Astrocyte (in vitro differentiated cells and primary cell): Measurements from ENCODE around the gene MPP2. TPM values are rescaled to one million over a fixed set of nuclear protein-coding genes. Genes with fewer than 3 reads are reported as not detected.

Experiments
- DNase-seq: peaks from one replicate; pipeline ENCODE4 v3.0.0-alpha.2; 2010; ENCODE audit warnings: low read depth
- FAIRE-seq: peaks from 2 replicates; lab custom pipeline; 2011; peaks lifted over from hg19 to GRCh38; lab: Jason Lieb, UNC
- H2AFZ ChIP-seq: 2 replicates; pipeline ENCODE4 v1.6.0; 2012; ENCODE audit warnings: low read depth, low read length, inconsistent platforms
- H3K27ac ChIP-seq: 2 replicates; pipeline ENCODE4 v1.5.1; 2011; ENCODE audit warnings: low read depth, low read length, inconsistent platforms
- H3K27me3 ChIP-seq: 2 replicates; pipeline ENCODE4 v1.6.0; 2011; ENCODE audit warnings: low read length, inconsistent platforms; ENCODE audit not compliant: insufficient read depth
- H3K36me3 ChIP-seq: 2 replicates; pipeline ENCODE4 v1.5.1; 2011; ENCODE audit warnings: low read length, inconsistent platforms; ENCODE audit not compliant: insufficient read depth
- H3K4me1 ChIP-seq: 2 replicates; pipeline ENCODE4 v1.5.1; 2011; ENCODE audit warnings: low read length, inconsistent platforms; ENCODE audit not compliant: insufficient read depth
- H3K4me2 ChIP-seq: 2 replicates; pipeline ENCODE4 v1.6.0; 2012; ENCODE audit warnings: low read length, inconsistent platforms
- H3K4me3 ChIP-seq: 2 replicates; pipeline ENCODE4 v1.5.1; 2011; ENCODE audit warnings: low read depth, mild to moderate bottlenecking, low read length, inconsistent platforms; ENCODE audit not compliant: insufficient read depth
- H3K79me2 ChIP-seq: 2 replicates; pipeline ENCODE4 v1.6.0; 2012; ENCODE audit warnings: mild to moderate bottlenecking, low read length, inconsistent platforms; ENCODE audit not compliant: insufficient read depth
- H3K9ac ChIP-seq: 2 replicates; pipeline ENCODE4 v1.6.0; 2012; ENCODE audit warnings: mild to moderate bottlenecking, low read length, inconsistent platforms
- H3K9me3 ChIP-seq: 2 replicates; pipeline ENCODE4 v1.5.1; 2012; ENCODE audit warnings: low read depth, mild to moderate bottlenecking, low read length, inconsistent platforms; ENCODE audit not compliant: insufficient read depth
- H4K20me1 ChIP-seq: 2 replicates; pipeline ENCODE4 v1.6.0; 2012; ENCODE audit warnings: low read length, inconsistent platforms; ENCODE audit not compliant: insufficient read depth
- H3K27ac Mint-ChIP-seq: one replicate; pipeline ENCODE4 v1.8.0; 2021; ENCODE audit warnings: mild to moderate bottlenecking, mixed read lengths; ENCODE audit not compliant: unreplicated experiment
- H3K27me3 Mint-ChIP-seq: one replicate; pipeline ENCODE4 v1.8.0; 2021; ENCODE audit warnings: low read depth, mixed read lengths; ENCODE audit not compliant: unreplicated experiment
- H3K36me3 Mint-ChIP-seq: one replicate; pipeline ENCODE4 v1.8.0; 2021; ENCODE audit warnings: low read depth, mixed read lengths; ENCODE audit not compliant: unreplicated experiment
- H3K4me1 Mint-ChIP-seq: one replicate; pipeline ENCODE4 v1.8.0; 2021; ENCODE audit warnings: low read depth, mixed read lengths; ENCODE audit not compliant: unreplicated experiment
- H3K4me3 Mint-ChIP-seq: one replicate; pipeline ENCODE4 v1.8.0; 2021; ENCODE audit warnings: mild to moderate bottlenecking, moderate library complexity, mixed read lengths; ENCODE audit not compliant: unreplicated experiment
- H3K9me3 Mint-ChIP-seq: one replicate; pipeline ENCODE4 v1.8.0; 2021; ENCODE audit warnings: mild to moderate bottlenecking, mixed read lengths; ENCODE audit not compliant: unreplicated experiment
- EZH2 ChIP-seq: IDR thresholded peaks from 2 replicates; pipeline ENCODE4 v1.6.1; 2012; ENCODE audit warnings: mild to moderate bottlenecking, low read length, inconsistent platforms; ENCODE audit not compliant: insufficient read depth
- total RNA-seq: library from RNA; stranded (reverse); gene quantifications from 2 replicates; pipeline ENCODE4 v1.2.1, GENCODE V29; 2021
- TF ChIP-seq, protein P1 (sequence below): IDR thresholded peaks from 2 replicates; pipeline ENCODE4 v1.5.1; 2011; ENCODE audit warnings: low read depth, mild to moderate bottlenecking, inconsistent platforms, low read length, moderate library complexity; ENCODE audit not compliant: insufficient read depth

Gene MPP2
- total RNA-seq, 1 donor from 2014 or later: 8.0 TPM

DNA sequence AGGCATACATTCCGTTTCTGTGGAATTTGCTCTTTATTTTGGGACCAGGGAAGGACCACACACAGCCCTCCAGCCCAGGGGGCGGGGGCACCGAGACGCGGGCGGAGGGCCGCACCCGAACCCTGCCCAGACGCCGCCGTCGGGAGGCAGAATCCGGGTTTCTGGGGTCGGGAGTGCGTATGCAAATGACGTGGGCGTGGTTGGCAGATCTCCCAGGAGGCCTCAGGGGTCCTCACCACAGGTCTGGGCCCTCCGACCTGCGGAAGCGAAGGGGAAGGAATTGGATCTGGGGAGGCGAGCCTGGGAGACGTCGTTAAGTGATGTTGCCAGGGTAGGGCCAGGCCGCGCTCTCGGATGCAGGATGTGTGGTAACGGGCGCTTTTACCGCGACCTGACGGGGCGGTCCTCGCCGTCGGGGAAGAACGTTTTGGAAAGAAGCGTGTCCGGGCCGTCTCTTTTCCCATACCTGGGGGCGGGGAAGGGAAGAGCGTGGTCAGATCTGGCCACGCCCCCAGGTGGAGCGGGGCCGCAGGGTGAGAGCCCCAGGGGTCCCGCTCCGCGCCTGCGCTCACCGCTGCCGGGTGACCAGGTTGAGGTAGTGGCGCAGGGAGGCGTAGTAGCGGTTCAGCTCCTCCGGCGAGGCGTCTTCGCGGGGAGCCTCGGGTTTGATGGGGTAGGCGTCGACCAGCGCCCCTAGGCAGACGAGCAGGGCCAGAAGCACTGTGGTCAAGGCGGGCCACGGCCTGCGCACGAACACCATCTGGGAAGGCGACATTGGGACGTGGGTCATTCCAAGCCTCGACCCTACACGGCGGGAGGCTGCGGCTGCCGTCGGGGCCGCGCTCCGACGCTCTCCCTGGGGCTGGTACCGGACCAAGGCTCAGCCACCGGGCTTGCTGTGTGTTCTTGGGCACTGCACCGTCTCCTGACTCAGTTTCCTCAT lies 45.7 kb upstream of the MPP2 start:
- no peak overlapping the region for H3K27ac ChIP-seq
- no peaks in the 10 kb centered on the region for H3K4me1 ChIP-seq
- H3K36me3 Mint-ChIP-seq: no peaks in the 10 kb centered on the region
- H3K9me3 Mint-ChIP-seq: peaks cover 9% of the 10 kb centered on the region
- H3K36me3 ChIP-seq: no peaks in the 10 kb centered on the region
- no peaks in the 10 kb centered on the region for H4K20me1 ChIP-seq
- peak overlapping the region; percentile 53 for H3K4me2 ChIP-seq
- H2AFZ ChIP-seq: peak overlapping the region; percentile 16
- no peak overlapping the region for H3K27ac Mint-ChIP-seq
- FAIRE-seq (no peak), DNase-seq (no peak)
- H3K4me3 Mint-ChIP-seq: no peak overlapping the region
- H3K9me3 ChIP-seq: no peaks in the 10 kb centered on the region
- H3K9ac ChIP-seq: no peak overlapping the region
- peaks cover 46% of the 10 kb centered on the region for H3K27me3 ChIP-seq
- no peak overlapping the region for H3K4me3 ChIP-seq
- H3K79me2 ChIP-seq: no peaks in the 10 kb centered on the region
- H3K27me3 Mint-ChIP-seq: peaks cover 67% of the 10 kb centered on the region
- peaks cover 2% of the 10 kb centered on the region for H3K4me1 Mint-ChIP-seq
- TF ChIP-seq, protein P1, sequence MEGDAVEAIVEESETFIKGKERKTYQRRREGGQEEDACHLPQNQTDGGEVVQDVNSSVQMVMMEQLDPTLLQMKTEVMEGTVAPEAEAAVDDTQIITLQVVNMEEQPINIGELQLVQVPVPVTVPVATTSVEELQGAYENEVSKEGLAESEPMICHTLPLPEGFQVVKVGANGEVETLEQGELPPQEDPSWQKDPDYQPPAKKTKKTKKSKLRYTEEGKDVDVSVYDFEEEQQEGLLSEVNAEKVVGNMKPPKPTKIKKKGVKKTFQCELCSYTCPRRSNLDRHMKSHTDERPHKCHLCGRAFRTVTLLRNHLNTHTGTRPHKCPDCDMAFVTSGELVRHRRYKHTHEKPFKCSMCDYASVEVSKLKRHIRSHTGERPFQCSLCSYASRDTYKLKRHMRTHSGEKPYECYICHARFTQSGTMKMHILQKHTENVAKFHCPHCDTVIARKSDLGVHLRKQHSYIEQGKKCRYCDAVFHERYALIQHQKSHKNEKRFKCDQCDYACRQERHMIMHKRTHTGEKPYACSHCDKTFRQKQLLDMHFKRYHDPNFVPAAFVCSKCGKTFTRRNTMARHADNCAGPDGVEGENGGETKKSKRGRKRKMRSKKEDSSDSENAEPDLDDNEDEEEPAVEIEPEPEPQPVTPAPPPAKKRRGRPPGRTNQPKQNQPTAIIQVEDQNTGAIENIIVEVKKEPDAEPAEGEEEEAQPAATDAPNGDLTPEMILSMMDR: no peak
- TF ChIP-seq EZH2: peak; percentile 98

- Mint-ChIP-seq H3K27me3 (peaks cover 72% of the 10 kb centered on the region), H3K4me3 (no peak overlapping the region), H3K4me1 (peaks cover 2% of the 10 kb centered on the region), H3K27ac (no peak overlapping the region), H3K9me3 (peaks cover 9% of the 10 kb centered on the region), H3K36me3 (no peaks in the 10 kb centered on the region)
- Histone ChIP-seq H3K9me3 (no peaks in the 10 kb centered on the region), H4K20me1 (no peaks in the 10 kb centered on the region), H3K79me2 (no peaks in the 10 kb centered on the region), H3K27me3 (peaks cover 46% of the 10 kb centered on the region), H2AFZ (peak overlapping the region; percentile 16), H3K36me3 (no peaks in the 10 kb centered on the region), H3K9ac (no peak overlapping the region), H3K4me2 (peak overlapping the region; percentile 53), H3K27ac (no peak overlapping the region), H3K4me1 (no peaks in the 10 kb centered on the region), H3K4me3 (no peak overlapping the region)
- DNase-seq: no peak
- no peak for FAIRE-seq
- TF ChIP-seq, protein P1: no peak
- no peak for TF ChIP-seq EZH2
These were observed 45.0 kb upstream of the MPP2 start for GRCh38 chr17:43952351-43952723.

DNA sequence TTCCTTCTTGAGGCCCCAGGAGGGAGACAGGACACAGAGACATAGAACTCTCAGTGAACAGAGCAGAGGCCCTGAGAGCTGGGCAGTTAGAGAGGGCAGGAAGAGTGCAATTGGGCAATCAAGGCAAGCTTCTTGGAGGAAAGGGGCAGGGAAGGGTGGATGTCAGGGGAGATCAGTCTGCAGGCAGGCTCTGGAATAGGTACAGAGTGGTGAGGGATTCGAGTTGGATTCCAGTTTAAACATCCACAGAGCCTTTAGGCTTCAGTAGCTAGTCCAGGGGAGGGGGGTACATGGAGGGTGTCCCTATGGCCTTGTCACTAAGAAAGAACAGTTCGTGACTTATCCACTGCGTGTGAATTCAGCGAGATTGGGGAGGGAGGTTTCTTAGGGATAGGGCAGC lies 44.4 kb upstream of the MPP2 start:
- FAIRE-seq (no peak), DNase-seq (no peak)
- no peaks in the 10 kb centered on the region for H3K79me2 ChIP-seq
- H3K9ac ChIP-seq: no peak overlapping the region
- no peak overlapping the region for H3K27ac ChIP-seq
- H4K20me1 ChIP-seq: no peaks in the 10 kb centered on the region
- no peak overlapping the region for H2AFZ ChIP-seq
- Mint-ChIP-seq H3K27me3 (peaks cover 72% of the 10 kb centered on the region), H3K27ac (no peak overlapping the region), H3K9me3 (peaks cover 9% of the 10 kb centered on the region), H3K36me3 (no peaks in the 10 kb centered on the region), H3K4me3 (no peak overlapping the region), H3K4me1 (peaks cover 2% of the 10 kb centered on the region)
- peaks cover 46% of the 10 kb centered on the region for H3K27me3 ChIP-seq
- no peak overlapping the region for H3K4me3 ChIP-seq
- H3K36me3 ChIP-seq: no peaks in the 10 kb centered on the region
- no peak overlapping the region for H3K4me2 ChIP-seq
- no peaks in the 10 kb centered on the region for H3K4me1 ChIP-seq
- TF ChIP-seq EZH2: no peak
- TF ChIP-seq, protein P1: no peak
- H3K9me3 ChIP-seq: no peaks in the 10 kb centered on the region
